Upper lobe of left lung (tissue), 6 donors: Measurements from ENCODE around the gene BLM. TPM values are rescaled to one million over a fixed set of nuclear protein-coding genes. Genes with fewer than 3 reads are reported as not detected.

Experiments
- ATAC-seq, 2 donors: fragments of 200-7000 bp; cut with Tn5 transposase; one replicate each; pipeline ENCODE4 v1.9.1; 2022; ENCODE audit warnings: mild to moderate bottlenecking in 2 of 2, moderate library complexity in 2 of 2; ENCODE audit not compliant: low FRiP score in 2 of 2
- DNase-seq, 2 donors: peaks; one replicate each; pipeline ENCODE4 v3.0.0-alpha.2; 2019 to 2020
- H3K27ac ChIP-seq, 4 donors: fragments of 200-600 bp; sonication (generic); one replicate each; pipeline ENCODE4 v1.5.1; 2016 to 2019
- H3K27me3 ChIP-seq, 4 donors: fragments of 200-600 bp; sonication (generic); one replicate each; pipeline ENCODE4 v1.5.1; 2017 to 2019
- H3K36me3 ChIP-seq, 4 donors: fragments of 200-600 bp; sonication (generic); one replicate each; pipeline ENCODE4 v1.5.1; 2016 to 2019
- H3K4me1 ChIP-seq, 4 donors: fragments of 200-600 bp; sonication (generic); one replicate each; pipeline ENCODE4 v1.5.1; 2018 to 2019
- H3K4me3 ChIP-seq, 4 donors: fragments of 200-600 bp; sonication (generic); one replicate each; pipeline ENCODE4 v1.5.1; 2017 to 2019; ENCODE audit warnings: mild to moderate bottlenecking in 2 of 4, moderate library complexity in 1 of 4
- H3K9me3 ChIP-seq, 4 donors: fragments of 200-600 bp; sonication (generic); one replicate each; pipeline ENCODE4 v1.5.1; 2018 to 2019
- CTCF ChIP-seq, 6 experiments: fragments of 450-650 bp in 4 of 6; fragments of 200-600 bp in 2 of 6; sonication (generic) in 2 of 6; IDR thresholded peaks; one replicate each; pipeline ENCODE4 v1.5.1; 2016 to 2019; ENCODE audit warnings: antibody characterized with exemption in 6 of 6
- EP300 ChIP-seq, 4 donors: sonication (generic); formaldehyde crosslinking; IDR thresholded peaks; one replicate each; pipeline ENCODE4 v1.5.1; 2017; ENCODE audit warnings: antibody characterized with exemption in 4 of 4, control low read depth in 2 of 4
- WGBS, 2 donors: methylation state at CpG; one replicate each; pipeline ENCODE4 v1.1.5; 2017 to 2018; 5-methylcytosine and 5-hydroxymethylcytosine counted together
- small RNA-seq, 4 donors: library from RNA; depleted of rRNA; stranded (forward); fragments of <200 nt; gene quantifications; one replicate each; pipeline ENCODE3, GENCODE V24; 2016
- total RNA-seq, 6 donors: library from RNA; depleted of rRNA in 4 of 6; stranded (reverse); fragments of >200 nt in 4 of 6; gene quantifications; one replicate each; pipeline versions ENCODE4 v1.1.0 to v1.2.1, GENCODE V29; 2016 to 2021
- donor health status: DM: no; HTN: no; CAD: no; lungs with moderate emphysema.
- donor health status: DM: no; HTN: yes; CAD: no; lungs with severe emphysema.

The BLM gene
- total RNA-seq, 6 donors from 2014 or later, result 0.76 to 31.4 (median 2.6) TPM

GRCh38 chr15:90865702-90866101 is 148.6 kb downstream of the BLM start:
- 89 to 90% methylated on average over 4 of the region's 4 CpGs for WGBS, 2 donors
- H3K9me3 ChIP-seq, result no peaks in the 10 kb centered on the region
- no peak overlapping the region for H3K27ac ChIP-seq
- no peak for TF ChIP-seq CTCF (IDR thresholded peaks at IDR 0.05)
- no peak for TF ChIP-seq EP300 (IDR thresholded peaks at IDR 0.05)
- peaks cover 27 to 62% (median 52%) of the 10 kb centered on the region in 4 donors for H3K4me1 ChIP-seq
- ATAC-seq, result no peak
- H3K36me3 ChIP-seq, result no peaks in the 10 kb centered on the region
- H3K4me3 ChIP-seq, result no peak overlapping the region
- H3K27me3 ChIP-seq, result no peaks in the 10 kb centered on the region
- no peak for DNase-seq

Small RNAs within 50 kb of the gene (small RNA-seq; reads per million reads assigned to genes)
- gene RF00093, result 0 reads per million in 4 donors
- 0 reads per million in 4 donors for gene RN7SL363P

Other genes with a start within 250 kb of the BLM start
- gene CRTC3, start 187.4 kb upstream of the BLM start, total RNA-seq, result 10 to 100 TPM; 30.9 to 42.7 (median 35.1) TPM
- gene FURIN, start 151.2 kb downstream of the BLM start, total RNA-seq, result 100 to 1,000 TPM in 4 of 6 donors, 10 to 100 TPM in 2; 59.0 to 150 (median 108) TPM
- gene FES, start 167.2 kb downstream of the BLM start, total RNA-seq, result 100 to 1,000 TPM in 2 of 6 donors, 10 to 100 TPM in 4; 33.4 to 144 (median 68.3) TPM
- gene MAN2A2, start 186.0 kb downstream of the BLM start, total RNA-seq, result 100 to 1,000 TPM in 2 of 6 donors, 10 to 100 TPM in 4; 36.8 to 219 (median 90.1) TPM
- 10 to 100 TPM in 5 of 6 donors, 1 to 10 TPM in 1; 5.0 to 19.3 (median 12.5) TPM for gene HDDC3, start 215.2 kb downstream of the BLM start, total RNA-seq
- 100 to 1,000 TPM in 1 of 6 donors, 10 to 100 TPM in 5; 40.7 to 108 (median 61.9) TPM for gene UNC45A, start 217.9 kb downstream of the BLM start, total RNA-seq
- 10 to 100 TPM in 2 of 6 donors, 1 to 10 TPM in 4; 3.8 to 21.0 (median 9.4) TPM for gene RCCD1, start 237.5 kb downstream of the BLM start, total RNA-seq